ENCODE measurements around the gene ADGRA1.

Gene ADGRA1

DNA sequence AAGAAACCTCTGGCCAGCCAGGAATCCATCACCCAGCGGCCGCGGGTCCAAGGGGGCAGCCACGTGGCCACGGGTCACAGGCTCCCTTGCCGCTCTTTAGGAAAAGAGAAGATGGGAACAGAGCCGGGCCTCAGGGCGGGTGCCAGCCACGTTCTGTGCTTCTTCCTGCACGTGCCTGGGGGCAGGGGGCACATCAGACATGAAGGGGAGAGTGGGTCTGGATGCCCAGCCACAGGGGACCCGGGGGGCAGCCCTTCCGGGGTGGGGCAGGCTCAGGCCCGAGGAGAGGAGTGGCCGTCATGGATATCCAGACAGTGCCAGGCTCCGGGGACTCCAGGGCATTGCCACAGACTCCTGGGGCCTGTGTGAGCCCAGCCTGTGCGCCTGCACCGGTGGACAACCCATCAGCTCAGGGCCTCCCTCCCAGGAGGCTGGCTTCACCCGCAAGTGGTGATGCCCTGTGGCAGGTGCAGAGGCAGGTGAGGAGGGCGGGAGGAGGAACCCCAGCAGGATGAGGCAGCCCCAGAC lies 31.0 kb upstream of the ADGRA1 start:
- no peak for DNase-seq

DNA sequence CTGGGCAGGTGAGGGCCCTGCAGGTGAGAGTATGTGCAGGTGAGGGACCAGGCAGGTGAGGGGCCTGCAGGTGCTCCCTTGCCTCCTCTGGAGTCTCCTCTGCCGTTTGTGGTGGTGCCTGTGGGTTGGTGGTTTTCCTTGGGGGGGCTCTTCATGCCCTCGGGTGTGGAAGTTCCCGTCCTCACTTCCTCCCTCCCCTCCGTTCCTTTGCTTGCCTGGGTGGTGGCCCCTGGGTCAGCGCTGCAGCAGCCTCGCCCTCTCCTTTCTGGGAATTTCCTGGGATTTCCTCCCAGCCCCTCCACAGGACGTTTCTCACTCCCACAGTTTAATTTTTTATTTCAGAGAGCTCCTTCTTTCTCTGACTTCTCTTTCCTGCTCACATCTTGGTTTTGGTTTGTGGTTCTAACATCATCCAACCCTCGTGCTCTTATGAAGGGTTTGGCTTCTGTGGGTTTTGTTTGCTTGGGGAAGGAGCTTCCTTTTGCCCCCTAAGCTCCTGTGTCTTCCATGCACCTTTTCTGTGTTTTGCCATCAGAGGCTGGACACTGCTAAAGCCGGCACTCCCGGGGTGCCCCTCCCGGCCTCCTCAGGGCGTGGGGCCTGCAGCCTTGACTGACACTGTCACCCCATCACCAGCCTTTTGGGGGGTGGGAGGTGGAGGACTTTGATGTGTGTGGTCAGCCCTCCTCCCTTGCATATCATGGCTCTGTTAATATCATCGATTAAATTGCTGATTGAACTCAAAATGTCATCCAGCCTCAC lies 29.2 kb upstream of the ADGRA1 start:
- no peak for DNase-seq

DNA sequence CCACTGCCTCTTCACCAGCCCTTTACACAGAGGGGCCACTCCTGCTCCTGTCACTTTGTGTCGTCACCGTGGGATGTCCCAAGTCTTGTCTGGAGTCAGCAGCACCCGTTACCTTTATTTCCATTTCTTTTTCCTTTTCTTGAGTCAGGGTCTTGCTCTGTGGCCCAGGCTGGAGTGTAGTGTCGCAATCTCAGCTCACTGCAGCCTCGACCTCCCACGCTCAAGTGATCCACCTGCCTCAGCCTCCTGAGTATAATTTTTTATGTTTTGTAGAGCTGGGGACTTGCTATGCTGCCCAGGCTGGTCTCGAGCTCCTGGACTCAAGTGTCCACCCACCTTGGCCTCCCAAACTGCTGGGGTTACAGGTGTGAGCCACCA lies 28.6 kb upstream of the ADGRA1 start:
- DNase-seq: no peak

DNA sequence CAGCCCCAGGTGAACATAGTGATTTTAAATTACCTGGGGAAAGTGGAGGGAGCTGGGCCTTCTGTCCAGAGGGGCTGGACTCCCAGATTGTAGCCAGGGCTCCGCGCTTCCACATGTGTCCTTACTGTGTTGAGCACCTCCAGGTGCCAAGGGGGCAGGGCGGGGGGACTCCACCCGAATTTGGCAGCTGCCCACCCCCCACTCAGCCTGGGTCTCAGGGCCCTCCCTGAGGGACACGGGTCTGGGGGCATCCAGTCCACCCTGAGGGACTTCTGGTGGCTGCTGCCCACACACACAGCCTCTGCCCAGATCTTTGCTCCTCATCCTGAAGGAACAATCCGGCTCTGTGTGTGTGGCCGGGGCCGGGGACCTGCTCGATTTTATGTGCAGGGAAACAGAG lies 28.2 kb upstream of the ADGRA1 start:
- no peak for DNase-seq

DNA sequence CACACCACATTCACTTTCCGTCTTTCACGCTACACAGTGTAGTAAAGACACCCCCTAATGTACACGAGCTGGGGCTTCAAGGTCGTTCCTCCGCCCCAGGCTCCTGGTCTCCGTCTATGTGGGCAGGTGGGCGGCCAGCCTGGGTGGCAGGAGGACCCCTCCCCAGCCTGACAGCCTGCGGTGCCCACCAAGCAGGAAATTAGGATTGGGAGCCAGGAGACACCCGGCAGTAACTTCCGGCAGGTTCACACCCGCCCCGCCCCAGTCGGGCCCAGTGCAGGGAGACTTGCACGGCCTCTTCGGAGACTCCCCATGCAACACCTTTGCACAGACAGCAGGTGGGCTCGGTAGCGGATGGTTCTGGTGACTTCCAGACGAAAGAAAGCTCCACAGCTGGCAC lies 27.7 kb upstream of the ADGRA1 start:
- no peak for DNase-seq

DNA sequence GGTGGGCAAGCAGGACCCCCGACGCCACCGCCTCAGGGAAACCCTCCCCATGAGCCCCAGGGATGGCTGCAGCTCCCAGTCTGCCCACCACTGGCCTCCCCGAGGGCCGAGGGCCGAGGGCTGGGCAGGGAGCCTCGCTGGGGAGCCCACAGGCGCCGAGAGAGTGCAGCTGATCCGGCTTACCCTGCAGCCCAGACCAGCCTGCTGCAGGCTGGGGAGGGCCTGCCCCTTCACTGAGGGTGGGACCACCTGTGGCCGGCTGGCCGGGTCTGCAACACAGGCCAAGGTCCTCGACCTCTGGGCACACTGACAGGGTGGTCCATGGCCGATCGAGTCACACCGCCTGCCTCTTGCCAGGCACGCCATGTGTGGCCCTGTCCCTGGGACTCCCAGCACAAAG lies 27.3 kb upstream of the ADGRA1 start:
- DNase-seq: no peak

DNA sequence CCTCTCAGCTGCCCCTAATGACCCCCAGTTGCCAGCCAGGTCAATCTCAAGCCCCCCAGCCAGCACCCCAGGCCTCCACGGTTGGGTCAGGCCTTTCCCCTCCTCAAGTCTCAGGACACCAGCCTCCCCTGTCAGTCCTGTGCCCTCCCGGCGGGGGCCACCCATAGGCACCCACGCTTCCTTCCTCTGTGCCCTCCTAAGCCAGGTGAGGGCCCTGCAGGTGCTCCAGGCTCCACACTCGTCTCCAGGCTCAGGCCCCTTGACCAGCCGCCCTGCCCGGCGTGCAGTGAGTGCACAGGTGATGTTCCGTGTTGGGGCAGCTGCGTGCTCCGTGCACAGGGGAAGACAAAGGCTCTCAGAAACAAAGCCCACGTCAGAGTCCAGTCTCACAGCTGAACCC lies 26.8 kb upstream of the ADGRA1 start:
- no peak for DNase-seq

DNA sequence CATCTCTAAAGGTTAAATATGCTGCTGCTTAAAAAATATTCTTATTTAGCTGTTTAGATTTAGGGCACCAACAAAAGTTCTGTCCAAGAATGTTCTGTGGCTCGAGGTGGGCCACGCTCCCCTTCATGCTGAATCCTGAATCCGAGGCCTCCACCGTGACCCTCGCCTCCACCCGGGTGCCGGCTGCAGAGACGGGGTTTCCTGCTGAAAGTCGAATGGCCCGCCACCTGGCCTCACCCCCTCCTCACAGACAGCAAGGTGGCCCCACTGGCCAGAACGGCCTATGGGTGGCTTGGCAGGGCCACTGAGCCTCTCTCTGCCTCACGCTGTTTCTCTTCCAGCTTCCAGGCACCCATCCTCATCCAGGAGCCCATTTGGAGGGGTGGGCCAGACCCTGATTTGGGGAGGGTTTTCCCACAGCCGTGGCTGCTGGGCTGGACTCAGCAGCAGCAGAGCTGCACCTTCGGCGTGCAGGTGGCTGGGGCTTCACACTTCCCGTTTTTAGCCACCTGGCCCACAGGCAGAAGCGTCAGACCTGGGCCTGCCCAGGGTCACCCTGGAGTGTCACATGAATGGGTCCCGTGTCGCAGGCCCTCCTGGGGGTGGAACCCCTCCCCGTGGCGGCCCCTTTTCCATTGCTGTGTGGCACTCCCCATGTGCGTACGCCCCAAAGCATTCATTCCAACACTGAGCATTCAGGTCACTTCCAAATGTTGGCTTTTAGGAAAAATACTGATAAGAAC lies 26.3 kb upstream of the ADGRA1 start:
- DNase-seq: no peak

DNA sequence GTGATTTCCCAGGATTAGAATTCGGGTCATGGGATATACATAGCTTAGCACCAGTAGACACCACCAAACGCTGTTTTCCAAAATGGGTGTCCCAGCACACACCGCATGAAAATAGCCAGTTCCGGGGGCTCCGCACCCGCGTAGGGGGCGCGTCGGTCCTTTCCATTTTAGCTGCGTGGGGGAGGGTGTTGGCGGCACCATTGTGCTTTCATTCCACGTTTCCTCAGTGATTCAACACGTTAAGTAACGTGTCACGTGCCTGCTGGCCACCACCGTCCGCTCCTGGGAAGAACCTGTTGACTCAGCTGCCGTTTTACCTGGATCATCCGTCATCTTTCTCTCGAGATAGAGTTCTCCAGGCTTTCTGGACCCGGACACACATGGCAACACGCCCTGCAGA lies 25.6 kb upstream of the ADGRA1 start:
- DNase-seq: no peak

DNA sequence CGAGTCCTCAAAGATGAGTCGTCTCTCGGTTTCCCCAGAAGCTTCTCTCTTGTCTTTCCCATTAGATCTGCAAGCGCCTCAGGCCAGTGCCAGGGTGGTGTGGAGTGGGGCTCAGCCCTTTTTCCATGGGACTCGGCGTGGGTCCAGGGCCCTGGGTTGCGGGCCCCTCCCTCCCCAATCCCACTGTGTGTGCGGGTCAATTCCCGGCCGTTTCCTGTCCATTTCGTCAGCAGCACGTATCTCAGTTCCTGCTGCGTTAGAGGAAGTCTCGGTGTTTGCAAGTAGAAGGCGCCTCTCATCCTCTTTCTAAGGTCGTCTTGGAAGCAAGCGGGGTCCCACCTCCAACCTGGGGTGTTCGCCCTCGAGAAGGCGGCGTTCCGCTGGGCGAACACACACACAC lies 25.1 kb upstream of the ADGRA1 start:
- DNase-seq: no peak

DNA sequence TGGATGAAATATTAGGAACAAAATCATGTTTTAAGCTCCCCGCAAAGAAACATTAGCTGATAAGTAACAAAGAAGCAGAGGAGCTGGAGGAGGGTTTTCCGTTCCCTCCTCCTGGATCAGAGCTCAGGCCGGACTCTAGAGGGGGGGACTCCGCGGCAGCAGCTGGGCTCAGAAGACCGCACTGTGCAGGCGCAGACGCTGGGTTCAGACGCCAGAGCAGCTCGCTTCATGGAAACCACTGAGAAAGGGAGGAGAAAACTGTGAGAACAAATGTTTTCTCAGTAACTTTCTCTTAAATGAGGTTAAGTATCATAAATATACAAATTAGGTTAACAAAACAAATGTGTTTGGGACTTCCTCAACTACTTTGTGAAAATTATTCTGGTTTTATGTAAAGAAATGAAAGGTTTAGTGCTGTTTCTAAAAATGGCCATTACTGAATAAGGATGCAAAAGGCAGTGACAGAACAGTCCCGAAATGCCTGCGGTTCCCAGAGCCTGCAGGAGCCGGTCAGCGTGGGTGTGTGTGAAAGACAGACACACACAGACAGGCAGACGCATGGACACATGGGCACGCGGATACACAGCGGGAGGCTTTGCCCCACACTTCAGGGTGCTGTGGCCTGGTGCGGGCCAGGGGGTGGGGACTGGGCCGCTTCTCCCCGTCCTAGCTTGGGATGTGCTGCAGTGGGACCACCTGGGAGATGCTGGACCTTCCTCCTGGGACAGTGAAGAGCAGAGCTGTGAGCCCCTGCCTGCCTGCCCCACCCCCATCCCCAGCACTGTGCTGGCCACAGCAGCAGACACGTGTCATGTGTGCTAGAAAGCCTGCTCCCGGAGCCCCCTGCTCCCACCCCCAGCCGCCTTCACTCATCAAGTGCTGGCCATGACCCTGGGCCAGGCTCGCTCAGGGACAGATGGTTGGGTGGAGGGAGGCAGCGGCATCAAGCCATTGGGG lies 20.3 kb upstream of the ADGRA1 start:
- DNase-seq: no peak

DNA sequence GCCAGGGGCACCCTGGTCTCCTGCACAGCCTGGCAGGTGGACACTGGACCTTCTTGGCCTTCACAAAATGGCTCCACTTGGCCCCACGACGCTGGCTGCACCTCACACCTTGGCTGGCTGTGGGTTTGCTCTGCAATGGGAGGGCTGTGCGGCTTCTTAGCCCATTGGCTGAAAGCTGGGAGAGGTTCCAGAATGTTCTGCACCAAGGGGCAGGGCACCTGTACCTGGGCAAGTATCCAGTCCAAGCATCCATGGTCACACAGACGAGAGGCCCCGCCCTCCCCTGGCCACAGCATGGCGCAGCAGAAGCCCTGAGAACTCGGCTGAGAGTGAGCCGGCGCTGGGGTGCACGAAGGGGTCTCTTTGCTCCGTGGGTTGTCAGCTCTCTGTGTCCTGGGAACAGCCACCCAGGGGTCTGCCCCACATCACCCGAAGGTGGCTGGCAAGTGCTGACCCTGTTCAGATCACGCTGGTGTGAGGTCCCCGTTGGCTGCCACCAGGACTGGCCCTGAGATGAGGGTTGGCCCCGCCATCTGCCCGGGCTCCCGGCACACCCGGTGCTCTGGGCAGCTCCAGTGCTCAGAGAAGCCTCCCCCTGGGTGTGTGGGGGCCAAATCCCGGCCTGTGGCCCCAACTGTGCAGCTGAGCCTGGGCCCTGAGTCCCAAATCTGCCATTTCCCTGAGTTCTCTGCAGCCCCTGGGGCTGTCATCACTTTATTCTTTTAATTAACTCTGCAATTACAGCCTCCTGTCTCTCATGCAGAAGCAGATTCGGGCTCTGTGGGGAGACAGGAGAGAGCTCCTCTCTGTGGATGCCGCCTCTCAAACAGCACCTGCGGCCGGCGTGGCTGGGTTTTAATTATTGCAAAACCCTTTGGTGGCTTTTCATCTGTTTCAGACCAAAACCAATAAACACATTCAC lies 19.4 kb upstream of the ADGRA1 start:
- no peak for DNase-seq

DNA sequence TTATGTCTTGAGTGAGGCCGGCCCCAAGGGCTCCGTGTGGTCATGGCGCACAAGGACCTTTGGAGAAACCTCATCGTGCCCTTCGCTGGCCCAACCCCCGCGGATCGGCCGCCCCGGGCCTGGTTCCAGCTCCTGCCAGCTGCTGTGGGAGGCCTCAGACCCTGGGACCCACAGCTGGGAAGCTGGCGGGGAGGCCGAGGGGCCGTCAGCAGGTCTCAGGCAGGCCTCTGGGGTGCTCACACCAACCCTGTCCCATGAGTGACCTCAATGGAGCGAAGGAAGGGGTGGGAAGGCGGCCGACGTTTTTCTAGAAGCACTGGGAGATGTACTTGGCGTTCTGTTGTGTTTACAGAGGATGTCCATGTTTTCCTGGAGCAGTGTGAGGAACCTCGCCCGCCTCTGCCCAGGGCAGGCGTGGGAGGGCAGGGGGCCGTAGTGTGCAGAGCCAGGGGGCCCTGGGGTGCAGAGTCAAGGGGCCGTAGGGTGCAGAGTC lies 18.6 kb upstream of the ADGRA1 start:
- DNase-seq: no peak

DNA sequence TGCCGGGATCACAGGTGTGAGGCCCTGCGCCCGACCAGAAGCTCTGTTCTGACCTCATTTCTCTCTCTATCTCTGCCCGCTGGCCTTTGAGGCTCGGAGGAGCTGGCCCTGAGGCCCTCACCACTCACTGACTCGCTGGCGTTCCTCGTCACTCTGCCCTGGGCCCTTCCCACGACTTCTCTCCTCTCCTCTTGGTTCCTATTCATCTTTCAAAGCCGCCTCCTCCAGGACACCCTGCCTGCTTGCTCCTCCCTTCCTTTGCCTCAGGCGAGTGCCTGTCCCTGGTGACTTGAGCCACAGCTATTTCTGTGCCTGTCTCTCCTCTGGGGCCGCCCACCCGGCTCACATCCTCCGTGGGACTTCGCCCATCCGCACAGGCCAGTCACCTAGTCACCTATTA lies 17.3 kb upstream of the ADGRA1 start:
- DNase-seq: no peak

DNA sequence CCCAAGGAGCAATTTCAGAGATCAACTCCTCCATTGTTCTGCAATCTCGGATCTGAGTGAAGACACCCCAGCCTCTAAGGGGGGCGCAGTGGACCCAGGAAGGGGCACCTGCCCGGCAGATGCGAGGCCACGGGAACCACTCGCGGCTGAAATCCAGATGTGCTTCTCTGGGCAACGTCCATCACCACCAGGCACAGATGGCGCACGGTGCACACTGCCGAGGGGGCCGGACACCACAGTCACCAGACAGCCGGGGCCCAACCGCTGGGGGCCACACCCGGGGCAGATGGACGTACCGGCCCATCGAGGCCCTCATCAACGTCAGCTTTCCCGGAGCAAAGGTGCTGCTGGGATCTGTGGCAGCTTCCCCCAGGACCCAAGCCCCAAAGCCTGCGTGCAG lies 16.9 kb upstream of the ADGRA1 start:
- DNase-seq: no peak

DNA sequence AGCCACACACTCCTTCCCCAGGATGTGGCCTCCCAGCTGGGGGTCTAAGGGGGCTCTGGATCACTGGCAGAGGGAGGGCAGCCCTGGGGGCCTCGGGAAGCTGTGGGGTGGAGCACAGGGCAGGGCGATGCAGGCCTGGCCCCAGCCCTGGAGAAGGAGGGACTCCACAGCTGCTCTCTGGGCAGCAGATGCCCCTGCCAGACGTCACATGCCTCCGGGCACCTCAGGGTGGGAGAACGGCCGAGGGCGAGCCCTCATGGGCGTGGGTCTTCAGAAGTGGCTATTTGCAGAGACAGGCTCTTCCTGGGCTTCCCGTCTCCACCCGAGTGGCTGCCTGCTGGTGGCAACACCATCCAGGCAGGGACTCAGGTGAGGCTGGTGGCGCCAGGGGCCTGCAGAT lies 16.0 kb upstream of the ADGRA1 start:
- DNase-seq: no peak

DNA sequence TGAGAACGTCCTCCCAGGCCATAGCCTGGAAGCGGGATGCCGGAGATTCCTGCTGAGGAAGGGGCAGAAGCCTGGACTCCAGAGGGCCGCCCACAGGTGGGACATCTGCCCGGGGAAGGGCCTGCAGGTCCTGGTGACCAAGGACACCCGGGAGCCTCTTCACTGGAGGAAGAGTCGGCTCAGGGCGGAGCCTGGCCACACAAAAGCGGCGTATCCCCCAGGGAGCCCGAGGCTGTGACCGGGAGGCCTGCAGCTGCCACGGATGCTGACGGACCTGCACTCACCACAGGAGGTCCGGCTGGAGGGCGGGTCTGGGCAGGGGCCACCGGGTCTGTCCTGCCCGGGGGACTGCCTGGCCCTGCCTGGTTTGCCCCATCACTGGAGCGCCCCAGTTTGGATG lies 15.5 kb upstream of the ADGRA1 start:
- DNase-seq: no peak

DNA sequence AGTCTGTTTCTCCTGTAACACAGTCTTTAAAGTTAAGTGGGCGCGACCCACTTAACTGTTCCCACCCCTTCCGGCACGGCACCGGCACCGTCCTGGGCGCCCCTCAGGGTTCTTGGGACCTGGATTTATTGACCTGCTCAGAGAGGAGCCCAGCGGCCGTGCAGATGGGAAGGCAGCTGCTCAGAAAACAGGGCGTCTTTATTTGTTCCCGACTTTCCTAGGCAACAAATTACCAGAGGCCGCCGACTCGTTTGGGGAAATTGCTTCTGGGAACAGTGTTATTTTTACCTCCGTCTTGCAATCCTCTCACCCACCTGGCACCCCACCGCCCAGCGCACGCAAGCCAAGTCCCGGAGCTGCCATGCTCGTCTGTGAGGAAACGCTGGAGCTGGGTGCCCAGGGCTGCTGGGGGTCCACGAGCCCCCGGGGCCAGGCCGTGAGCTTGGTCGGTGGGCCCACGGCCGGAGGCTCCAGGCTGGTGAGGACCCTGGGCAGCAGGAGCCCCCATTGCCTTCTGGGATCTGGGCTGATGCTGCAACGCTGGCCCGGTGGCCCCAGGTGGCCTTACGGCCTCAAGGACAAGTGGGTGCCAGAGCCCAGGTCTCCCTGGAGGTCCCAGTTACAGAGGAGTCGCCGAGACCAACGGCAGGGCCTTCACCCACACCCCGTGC lies 14.9 kb upstream of the ADGRA1 start:
- DNase-seq: no peak

DNA sequence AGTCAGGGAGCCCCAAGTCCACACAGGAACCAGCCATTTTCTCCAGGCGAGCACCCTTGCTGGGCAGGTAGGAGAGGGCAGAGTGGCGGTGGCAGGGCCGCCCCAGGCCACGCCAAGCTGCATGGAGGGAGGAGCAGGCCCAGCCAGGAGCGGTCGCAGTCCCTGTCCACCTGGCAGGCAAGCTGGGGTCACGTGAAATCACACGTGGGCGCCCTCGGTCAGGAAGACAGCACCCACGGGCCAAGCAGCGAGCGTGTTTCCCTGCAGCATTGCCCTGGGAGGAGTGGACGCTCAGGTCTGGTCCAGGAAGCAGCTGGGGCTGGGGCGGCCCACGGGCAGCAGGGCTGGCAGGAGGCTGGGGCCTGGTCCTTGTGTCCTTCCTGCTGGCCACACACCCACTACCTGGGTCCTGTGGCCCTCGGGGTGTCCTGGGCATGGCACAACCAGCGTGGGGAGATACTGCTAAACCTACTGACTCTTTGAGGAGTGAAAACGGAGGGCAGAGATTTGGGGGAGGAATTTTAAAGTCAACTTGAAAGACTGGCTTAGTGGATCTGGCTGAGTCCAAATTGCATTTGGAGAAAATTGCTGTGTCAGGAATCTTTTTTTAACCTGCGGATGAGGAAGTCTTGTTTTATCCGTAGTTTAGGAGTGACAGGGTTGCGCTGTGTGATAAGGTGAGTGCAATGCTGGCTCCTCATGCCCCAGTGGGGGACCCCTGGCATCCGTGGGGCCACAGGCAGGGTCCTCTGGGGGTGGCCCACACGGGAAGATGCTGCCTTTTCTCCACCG lies 12.2 kb upstream of the ADGRA1 start:
- DNase-seq: no peak

DNA sequence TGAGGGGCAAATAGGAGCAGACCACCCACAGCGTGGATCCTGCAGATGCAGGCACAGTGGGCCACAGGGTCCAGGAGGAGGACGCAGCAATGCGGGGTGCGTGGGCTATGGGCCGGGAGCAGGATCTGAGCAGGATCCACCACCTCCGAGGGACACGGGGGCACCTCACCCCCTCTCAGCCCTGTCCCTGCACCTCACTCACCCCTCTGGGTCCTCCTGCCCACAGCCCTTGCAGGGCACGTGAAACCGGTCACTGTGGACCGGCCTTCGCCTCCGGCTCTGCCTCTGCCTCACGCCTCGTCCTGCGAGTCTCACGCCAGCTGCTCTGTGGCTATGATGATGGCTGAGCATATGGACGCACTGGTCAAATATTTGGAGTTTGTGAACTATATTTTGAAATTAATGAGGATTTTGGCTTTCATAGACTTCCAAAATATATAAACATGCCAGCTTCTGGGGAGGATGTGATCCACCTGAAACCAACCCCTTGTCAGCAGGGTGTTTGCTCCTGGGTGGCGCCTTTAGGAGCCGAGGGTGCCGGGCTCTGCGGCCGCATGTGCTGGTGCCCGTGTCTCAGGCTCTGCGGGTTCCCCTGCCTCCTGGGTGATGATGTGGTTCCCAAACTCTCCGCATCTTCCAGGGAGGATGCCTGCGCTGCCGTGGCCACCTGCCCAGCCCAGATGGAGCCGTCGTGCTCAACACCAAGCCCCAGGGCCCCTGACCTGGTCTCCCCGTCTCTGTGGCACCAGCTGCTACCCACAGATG lies 11.3 kb upstream of the ADGRA1 start:
- DNase-seq: no peak

Data from NCI-H2081 (cell line).